NK-92 treated with Interleukin-12 subunit alpha and Interleukin-12 subunit beta, amount 100 ng/mL, for 24 hours (cell line): Measurements from ENCODE around the gene IFIT5.
"Not testable (repeated sequence)": the region's sequence is repeated elsewhere in the genome, so short reads cannot be mapped to it uniquely, and the experiment has no call there.

ENCODE experiments used
- DNase-seq: peaks from one replicate; lab custom pipeline; 2025; lab: John Stamatoyannopoulos, UW

The IFIT5 gene, protein sequence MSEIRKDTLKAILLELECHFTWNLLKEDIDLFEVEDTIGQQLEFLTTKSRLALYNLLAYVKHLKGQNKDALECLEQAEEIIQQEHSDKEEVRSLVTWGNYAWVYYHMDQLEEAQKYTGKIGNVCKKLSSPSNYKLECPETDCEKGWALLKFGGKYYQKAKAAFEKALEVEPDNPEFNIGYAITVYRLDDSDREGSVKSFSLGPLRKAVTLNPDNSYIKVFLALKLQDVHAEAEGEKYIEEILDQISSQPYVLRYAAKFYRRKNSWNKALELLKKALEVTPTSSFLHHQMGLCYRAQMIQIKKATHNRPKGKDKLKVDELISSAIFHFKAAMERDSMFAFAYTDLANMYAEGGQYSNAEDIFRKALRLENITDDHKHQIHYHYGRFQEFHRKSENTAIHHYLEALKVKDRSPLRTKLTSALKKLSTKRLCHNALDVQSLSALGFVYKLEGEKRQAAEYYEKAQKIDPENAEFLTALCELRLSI

DNA sequence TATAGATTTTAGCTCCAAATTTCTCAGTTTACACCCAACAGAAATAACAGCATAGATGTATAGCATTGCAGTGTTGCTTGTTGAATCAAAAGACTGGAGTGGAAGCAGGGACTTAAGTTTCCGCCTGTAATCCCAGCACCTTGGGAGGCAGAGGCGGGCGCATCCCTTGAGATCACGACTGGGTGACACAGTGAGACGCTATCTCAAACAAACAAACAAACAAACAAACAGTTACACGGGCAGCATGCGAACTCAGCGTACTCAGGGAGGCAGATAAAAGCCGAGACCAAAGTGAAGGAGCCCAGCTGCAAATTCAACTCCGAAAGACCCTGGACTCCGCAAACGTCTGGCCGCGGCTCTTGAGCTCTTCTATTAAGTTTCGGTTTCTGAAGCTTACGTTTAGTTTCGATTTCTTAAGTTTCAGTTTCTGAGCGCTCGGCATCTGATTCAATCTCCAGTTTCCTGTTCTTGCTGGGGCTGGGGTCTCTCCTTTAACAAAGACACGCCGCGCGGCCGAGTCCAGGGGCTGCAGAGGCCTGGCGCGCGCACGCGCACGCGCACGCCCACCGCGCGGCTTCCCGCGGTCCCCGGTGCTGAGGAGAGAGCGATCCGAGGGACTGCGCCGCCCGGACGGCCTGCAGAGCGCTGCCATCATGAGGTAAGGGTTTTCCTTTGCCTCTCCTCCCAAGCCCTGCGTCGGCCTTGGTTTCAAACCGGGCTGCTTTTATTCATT is at the start of gene IFIT5:
Gene IFIT5, plus strand, starts transcription at position 423 of the 733 bp plus-strand sequence. Its CDS starts 231 bp downstream, at position 654.
- DNase-seq = peak; percentile 54

DNA sequence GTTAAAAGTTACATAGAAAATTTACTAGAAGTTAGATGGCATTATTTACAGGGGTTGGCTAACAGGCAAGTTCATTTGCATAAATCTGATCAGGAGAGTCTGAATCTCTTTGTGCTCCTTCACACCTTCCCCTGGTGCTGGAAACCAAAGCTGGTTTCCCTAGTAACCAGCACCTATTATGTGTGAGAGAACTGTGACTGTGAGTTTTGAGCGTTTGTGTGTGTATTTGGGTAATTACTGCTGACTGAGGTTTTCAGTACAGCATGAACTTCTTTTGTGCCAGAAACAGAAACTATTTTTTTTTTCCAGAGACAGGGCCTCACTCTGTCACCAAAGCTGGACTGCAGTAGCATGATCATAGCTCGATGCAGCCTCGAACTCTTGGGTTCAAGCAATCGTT is 46.8 kb upstream of the IFIT5 start:
- DNase-seq = peak; percentile 40

DNA sequence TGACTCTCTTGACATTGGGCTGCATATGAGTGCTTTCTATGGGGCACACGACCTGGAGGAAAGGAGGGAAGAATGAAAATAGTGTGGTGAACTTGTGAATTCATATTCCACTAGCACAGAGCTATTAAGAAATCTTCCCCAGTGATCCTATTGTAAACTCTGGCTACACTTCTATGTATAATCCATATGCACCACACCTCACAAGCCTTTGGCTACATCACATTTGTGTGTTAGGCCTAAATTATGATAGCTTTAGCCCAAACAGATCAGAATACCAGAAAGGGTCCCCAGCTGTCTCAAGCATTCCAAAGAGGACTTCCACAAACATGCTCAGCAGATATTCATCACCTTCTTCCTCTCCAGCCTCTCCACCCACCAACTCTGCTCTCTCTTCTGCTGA is 46.2 kb upstream of the IFIT5 start:
- DNase-seq = no peak

DNA sequence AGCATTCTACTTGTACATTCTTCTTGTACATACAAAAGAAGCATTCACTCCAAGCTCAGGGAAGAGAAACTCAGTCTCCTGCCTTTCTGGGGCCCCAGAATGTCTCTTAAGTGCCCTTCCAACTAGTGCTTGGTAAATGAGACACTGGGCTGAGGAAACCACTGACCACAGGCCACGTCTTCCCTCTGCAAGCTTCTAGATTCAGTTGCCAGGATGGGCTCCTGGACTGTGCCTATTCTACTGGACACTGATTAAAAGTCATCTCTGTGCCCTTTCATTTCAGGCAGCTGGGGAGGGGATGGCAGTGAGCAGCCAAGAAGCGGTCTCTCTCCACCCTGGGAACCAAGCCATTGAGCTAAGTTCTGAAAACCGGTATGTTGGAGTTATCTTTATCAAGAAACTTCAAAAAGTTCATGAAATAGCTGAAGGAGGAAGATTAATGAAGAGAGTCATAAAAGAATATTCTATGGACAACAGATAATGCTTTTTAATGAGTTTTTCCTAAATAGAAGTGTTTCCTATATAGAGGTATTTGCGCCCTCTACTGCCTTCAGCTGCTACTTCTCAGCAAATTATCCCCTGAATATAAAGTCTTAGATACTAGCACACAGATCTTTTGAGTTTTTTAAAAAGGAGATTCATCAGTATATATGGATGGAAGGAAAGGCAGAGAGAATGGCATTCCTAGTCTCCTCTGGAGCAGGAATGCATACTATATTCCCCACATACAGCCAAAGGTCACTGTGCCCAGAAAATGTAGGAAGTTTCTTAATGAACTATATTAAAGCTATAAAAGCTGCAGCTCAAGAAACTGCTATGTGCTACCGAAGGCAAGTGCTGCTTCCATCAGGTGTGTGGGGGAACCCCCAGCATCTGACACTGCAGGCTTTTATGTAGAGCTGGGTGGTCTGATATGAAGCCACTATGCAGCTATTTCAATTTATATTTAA is 44.9 kb upstream of the IFIT5 start:
- no peak for DNase-seq

DNA sequence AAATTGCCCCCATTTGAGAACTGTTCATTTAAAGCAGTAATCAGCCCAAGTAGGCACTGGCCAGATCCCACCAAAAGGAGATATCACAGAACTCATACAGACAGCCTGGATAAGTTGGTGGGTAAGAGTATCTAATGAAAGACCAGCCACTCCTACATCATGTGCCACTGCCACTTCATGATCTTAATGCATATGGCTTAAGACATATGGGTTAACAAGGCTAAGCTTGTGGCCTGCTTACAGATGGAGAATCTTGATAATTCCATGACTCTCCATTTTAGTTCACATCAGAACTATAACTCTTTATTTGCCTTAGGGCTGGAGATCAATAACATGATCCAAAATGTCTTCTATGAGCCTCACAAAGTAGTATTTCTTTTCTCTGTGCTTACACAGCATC is 43.3 kb upstream of the IFIT5 start:
- DNase-seq = no peak

DNA sequence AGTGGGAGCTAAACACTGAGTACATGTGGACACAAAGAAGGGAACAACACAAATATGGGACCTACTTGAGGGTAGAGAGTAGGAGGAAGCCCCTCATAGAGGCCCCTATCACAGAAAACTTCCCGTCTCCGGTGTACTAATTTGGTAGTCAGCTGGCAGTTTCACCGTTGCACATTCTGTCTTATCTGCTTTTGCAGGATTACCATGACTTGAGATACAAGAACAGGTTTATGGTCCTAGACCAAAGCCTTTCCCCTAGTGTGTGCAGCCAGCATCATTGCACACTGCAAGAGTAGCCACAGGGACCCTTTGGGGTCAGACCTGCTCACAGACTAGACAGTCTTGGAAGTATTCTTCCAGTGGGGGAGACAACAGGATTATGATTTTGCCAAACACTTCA is 42.4 kb upstream of the IFIT5 start:
- no peak for DNase-seq

DNA sequence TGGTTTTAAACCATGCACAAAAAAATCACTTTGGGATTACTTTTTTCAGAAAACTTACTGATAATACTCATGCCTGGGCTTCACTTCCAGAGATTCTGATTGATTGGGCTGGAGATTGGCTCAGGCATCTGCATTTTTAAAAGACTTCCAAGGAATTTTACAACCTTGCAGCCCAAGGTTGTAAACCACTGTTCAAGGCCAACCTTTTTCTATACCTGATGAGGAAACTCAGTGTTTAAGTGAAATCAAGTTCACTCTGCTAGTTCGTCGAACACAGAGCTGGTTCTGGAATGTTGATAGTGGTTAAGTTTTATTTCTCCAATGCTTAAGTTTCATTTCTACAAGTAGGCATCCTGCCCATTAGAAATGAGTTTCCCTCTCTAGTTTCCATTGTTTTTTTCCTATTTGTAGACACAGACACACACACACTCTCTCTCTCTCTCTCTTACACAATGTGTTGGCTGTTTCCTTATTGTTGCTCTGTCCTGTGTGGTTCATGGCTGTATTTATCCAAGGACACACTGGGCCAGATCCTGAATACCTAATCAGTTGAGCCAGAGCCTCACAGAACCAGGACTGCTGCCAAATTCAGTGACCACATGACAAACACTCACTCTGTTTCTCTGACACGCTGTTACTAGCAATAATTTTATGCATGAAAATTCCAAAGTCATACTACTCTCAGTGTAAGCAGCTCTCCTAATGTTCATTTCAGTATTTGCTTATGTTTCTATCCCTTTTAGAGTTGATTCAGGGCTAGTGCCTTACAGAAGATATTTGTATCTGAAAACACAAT is 40.3 kb upstream of the IFIT5 start:
- DNase-seq = no peak

DNA sequence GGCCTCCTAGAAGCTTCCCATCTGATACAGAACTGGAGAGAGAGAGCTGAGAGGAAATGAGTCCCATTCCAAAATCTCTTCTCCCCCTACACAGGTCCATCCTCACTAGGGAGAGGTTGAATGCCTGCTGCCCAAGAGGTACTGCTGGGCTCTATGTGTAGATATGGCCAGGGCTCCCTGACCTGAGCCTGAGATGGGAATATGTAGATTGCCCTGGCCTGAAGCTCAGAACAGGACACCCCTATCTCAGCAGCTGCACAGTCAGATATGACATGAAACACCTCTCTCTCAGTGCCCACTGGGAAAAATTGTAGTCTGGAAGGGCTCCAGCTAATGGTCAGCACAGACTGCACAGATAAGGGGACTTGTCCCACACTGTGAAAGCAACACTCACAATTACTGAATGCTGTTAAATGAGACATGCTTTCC is 39.6 kb upstream of the IFIT5 start:
- no peak for DNase-seq

DNA sequence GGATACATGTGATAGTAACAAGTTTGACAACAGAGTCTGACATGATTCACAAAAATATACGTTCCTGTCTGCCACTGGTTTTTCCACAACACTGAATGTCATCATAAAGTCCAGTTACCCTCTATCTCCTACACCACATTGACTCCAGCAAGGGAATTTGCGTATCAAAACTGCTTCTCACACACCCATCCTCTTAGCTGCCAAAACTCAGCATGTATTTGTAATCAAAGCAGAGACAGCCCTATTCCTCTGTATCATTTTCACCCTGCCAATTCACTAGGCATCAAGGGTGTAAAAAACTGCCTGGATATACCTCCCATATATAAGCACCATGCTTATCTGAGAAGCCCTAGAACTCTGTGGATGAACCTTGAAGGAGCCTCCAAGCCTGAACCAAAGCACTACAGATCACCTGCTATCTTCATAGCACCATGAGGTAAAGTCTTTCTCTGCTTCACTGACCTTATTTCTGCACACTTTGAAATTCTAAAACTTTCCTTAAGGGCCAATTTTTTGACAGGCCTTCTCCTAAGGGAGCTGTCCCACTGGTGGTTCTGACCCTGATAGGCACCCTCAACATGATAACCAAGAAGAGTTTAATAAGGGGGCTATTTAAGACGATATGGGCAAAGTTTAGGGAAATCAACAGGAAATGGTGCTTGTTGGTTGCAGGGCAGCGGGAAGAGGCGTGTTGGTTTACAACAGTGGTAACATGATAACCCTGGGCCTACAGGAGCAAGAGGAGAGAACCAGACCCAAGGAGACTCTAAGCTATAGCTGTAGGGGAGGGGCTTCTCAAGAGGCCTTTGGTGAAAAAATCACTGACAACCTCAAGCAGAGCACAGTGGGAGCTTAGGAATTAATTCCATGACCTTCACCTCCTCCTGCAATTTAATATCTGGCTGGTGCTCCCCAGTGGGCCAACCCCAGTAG is 36.4 kb upstream of the IFIT5 start, which contains the start of gene IFIT1B:
Gene IFIT1B, plus strand, starts transcription at position 352 of the 933 bp plus-strand sequence. Its CDS starts 80 bp downstream, at position 432.
- no peak for DNase-seq

DNA sequence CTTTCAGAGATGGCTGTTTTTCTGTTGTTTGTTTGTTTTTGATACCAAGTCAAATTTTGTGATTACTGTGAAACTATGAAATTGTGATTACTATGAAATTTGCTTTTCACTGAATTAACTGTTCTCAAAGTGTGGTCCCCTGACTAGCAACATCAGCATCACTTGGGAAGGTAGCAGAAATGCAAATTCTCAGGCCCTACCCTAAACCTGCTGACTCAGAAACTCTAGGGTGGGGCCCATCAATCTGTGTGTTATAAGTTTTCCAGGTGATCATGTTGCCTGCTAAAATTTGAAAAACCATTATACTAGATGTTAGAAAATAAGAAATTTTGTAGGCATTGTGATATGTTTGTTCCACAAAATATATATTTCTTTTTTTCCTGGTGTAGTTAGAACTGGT is 35.3 kb upstream of the IFIT5 start:
- no peak for DNase-seq

DNA sequence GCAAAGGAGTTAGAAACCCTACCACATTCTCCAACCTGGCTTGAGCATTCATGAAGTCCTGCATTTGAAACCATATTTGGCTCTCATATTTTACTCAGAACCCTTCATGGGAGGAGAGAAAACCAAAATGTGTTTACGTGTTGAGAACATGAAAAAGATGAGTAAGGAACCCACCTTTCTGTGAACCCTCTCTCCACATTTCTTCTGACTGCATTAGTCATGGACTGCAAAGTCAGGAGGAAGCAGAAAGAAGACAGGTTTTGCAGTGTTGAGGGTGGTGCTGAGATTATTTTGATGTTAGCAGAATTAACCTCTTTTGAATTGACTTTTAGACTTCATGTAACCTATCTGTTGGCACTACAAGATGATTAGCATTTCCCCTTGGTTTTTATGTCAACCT is 31.6 kb upstream of the IFIT5 start:
- no peak for DNase-seq

DNA sequence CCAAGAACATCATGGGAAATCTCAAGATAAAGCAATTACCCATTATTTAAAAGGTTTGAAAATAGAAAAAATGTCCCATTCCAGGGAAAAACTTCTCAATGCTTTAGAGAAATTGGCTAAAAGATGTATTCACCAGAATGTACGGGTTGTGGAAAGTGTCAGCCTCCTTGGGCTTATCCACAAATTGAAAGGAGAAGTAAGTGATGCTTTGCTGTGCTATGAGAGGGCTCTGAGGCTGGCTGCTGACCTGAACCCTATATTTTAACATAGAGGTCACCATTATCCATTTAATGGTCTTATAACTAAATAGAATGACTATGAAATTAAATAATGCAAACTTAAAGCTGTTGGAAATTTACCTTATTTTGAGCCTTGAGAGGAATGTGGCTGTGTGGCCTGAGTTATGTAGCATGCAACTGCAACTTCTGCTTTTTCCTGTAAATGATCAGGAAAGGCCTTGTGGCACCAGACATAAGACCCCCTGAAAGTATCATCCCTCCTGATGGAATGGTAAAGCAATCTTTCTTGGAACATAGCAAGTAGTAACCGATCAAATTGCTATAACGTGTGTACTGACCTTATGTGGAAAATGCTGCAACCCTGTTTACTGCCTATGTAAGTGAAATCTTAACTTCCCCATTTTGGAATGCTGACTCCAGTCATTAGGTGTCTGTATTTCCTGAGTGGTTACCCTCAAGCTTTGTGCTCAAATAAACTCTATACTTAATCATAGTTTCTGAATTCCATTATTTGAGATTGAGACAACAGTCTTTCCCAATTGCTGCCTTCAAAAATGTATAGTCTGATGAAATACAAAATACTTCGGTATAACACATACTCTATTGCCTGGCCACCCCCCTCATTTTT is 29.7 kb upstream of the IFIT5 start:
- DNase-seq = no peak

DNA sequence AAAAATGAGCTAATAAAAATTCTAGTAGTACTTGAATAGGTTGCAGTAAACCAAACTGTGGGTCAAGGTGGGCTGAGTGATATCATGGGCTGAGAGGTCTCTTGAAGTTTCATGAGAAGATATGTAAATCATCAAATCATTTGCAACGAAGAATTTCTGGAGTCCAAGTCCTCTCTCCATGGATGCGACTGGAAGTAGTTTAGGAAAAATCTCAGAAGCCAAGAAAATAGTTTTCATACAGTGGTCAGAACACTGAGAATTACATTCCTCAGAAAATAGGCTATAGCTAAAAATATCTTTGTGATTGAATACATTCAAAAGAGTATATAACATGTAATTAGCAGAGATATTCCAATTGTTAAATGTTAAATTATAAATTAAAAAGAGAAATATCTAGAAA is 25.6 kb upstream of the IFIT5 start:
- no peak for DNase-seq

DNA sequence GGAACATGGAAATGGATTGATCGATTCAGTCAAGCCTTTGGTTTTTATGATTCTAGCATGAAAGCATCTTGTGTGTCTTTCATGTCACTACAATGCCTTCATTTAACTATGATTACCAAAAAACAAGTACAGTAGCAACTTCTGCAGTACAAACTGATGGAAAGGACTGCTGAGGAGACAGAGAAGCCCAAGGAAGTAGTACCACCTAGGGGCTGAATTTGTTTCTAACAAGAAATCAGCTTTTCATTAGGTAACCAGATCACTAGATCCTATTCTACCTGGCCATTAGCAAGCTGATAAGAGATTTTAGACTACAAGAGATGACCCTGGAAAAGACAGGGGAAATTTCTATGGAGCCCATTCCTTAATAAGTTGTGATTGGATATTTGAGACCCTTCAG is 25.1 kb upstream of the IFIT5 start:
- DNase-seq = no peak

DNA sequence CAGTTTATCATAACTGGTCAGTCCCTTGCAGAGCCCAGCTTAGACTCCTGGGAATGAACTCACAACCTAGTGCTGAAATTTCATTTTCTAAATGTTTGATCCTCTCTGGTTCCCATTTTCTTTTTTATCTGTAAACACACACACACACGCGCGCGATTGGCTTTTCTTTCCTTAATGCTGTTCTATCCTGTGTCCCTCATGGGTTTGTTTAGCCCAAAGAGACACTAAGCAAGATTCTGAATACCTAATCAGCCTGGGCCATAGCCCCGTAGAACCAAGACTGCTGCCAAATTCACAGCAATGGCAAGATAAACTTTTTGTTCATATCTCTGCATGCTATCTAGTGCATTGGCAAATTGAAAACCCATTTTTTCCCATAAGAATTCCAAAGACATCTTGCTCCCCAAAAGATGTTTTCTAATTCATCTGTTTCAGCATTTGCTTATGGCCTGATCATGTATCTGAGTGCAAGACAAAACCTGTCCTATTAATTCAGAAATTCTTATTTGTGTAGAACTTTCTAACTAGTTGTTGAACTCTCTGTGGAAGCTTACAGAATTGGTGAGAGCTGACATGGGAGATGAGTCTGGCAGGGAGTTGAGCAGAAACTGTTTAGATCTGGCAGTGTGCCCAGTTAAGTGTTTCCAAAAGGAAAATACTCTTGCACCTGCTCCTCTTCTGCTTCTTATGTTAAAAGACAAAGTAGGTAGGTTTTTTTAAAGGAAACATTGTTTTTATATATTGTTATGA is 23.7 kb upstream of the IFIT5 start:
- no peak for DNase-seq

DNA sequence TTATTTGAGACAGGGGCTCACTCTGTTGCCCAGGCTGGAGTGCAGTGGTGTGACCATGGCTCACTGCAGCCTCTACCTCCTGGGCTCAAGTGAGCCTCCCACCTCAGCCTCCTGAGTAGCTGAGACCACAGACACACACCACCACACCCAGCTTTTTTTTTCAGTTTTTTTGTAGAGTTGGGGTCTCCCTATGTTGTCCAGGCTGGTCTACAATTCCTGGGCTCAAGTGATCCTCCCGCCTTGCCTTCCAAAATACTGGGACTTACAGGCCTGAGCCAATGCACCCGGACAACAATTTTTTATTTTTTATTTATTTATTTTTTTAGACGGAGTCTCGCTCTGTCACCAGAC is 23.2 kb upstream of the IFIT5 start:
- not testable (repeated sequence) for DNase-seq

DNA sequence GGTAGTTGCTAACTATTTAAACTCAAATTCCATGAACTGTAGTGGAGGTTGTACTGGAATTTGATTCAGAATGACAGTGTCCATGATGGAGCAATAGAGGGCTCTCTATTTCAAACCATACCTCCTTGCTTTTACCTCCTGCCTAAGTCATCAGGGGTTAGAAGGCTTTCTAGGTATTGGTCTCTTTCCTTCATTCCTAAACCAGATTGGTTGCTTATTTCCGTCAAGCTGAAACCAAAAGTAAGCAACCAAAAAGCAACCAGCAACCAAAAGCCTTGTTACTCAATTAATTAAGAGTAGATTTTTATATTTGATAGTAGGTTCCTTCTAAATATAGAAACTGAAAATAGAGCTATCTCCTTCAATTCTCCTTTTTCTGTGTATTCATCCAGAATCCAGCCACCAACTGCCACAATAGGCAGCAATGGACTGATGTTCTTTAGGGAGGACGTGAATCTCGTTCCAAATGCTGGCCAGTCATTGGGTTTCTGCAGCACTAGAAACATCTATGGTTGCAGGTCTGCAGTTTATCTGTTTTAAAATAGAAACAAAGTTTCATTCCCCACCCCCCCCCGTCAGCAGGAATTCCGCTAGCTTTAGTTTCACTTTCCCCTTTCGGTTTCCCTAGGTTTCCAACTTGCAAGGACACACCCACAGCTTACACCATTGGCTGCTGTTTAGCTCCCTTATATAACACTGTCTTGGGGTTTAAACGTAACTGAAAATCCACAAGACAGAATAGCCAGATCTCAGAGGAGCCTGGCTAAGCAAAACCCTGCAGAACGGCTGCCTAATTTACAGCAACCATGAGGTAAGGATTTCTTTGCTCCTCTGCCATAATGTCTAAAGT is 22.2 kb upstream of the IFIT5 start, which contains the start of gene IFIT1:
Gene IFIT1, plus strand, starts transcription at position 717 of the 850 bp plus-strand sequence. Its CDS starts 90 bp downstream, at position 807.
- DNase-seq = peak; percentile 22
